Kidney glomerular epithelial cell (primary cell): ENCODE measurements around the gene PUSL1.

Source experiments
- DNase-seq: peaks from one replicate; lab custom pipeline; 2025; lab: John Stamatoyannopoulos, UW

The PUSL1 gene

DNA sequence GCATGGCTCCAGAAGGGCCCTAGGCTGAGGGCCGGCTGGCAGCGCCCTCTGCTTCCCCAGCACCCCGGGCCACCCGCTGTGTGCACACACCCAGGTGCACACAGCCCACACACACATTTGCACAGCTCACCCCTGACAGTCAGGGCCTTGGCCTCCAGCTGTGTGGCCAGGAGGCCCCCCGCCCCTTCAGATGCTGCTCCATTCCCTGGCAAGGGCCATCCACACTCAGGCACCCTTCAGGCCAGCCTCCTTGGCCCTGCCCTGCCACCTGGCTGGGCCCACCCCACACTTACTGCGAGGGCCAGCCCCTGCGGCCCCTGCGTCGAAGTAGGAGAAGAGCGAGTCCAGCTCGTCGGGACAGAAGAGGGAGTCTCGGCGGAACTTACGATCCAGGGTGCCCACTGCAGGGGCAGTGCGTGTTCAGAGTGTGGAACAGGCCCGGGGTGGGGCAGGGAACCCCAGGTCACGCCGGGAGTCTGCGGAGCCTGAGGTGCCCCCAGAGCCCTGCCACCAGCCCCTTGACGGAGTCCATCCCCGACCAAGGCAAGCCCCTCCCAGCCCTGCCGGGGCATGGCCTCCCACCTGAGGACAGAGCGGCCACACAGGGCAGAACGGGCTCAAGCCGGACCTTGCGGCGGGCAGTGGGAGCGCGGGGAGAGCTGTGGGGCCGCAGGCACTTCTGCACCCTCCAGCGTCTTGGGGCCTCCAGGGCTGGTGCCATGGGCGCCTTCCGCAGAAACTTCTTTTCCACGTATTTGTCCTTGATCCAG, 13.1 kb upstream of the PUSL1 start:
- DNase-seq, result no peak

DNA sequence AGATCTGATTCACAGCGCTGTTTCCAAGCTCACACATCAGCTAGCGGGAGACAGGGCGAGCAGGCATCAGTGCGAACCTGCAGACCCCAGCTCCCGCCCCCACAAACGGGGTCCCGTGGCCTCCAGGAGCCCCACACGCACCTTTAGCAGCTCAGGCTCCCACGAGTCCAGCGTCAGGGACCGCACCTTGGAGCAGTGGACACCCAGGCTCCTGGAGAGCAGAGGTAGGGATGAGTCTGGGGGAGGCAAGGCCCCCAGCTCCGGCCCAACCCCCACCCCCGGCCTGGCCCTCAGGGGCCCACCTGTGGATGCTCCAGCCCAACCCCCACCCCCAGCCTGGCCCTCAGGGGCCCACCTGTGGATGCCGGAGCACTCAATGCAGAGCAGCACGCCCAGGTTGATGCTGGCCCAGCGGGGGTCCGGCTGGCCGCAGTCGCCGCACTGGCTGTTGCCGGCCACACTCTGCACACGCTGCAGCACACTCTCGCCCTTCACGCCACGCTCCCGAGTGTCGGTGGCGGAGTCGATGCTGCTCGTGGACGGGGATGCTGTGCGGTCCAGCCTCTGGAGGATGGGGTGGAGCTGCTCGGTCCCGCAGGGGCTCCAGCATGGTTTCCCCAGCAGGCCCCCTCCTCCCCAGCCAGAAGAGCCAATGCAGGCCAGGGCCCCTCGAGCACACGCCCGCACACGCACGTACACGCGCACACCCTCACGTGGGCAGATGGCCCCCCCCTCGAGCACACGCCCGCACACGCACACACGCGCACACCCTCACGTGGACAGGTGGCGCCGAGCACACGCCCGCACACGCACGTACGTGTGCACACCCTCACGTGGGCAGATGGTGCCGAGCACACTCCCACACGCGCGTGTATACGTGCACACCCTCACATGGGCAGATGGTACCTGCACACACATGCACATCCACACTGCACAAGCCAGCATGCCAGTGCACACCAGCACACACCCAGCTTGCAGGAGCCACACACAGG, 12.0 kb upstream of the PUSL1 start:
- DNase-seq, result no peak

DNA sequence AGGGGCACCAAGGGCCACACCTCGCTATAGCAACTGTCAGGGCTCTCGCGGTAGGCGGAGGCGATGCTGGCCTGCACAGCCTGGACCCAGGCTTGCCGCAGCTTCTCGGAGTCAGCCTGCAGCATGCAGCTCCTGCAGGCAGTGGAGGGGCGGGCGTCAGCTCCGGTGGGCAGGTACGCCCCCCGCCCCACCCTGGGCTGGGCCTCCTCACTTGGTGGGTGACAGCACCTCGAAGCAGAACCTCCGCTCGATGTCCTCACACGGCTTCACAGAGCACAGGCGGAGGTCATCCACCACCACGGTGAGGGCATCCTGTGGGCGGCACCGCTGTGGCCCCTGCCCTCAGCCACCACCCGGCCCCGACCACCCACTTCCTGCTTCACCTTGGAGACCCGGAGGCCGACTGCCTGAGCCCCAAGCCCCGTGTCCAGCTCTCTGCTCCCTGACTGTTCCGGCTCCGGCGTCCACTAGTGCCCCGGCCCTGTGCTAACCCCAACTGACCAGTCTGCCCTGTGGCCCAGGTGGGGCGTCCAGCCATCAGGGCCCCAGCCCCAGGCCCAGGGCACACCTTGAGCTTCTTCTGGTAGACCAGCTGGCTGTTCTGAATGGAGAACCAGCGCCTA, 10.5 kb upstream of the PUSL1 start:
- no peak for DNase-seq

DNA sequence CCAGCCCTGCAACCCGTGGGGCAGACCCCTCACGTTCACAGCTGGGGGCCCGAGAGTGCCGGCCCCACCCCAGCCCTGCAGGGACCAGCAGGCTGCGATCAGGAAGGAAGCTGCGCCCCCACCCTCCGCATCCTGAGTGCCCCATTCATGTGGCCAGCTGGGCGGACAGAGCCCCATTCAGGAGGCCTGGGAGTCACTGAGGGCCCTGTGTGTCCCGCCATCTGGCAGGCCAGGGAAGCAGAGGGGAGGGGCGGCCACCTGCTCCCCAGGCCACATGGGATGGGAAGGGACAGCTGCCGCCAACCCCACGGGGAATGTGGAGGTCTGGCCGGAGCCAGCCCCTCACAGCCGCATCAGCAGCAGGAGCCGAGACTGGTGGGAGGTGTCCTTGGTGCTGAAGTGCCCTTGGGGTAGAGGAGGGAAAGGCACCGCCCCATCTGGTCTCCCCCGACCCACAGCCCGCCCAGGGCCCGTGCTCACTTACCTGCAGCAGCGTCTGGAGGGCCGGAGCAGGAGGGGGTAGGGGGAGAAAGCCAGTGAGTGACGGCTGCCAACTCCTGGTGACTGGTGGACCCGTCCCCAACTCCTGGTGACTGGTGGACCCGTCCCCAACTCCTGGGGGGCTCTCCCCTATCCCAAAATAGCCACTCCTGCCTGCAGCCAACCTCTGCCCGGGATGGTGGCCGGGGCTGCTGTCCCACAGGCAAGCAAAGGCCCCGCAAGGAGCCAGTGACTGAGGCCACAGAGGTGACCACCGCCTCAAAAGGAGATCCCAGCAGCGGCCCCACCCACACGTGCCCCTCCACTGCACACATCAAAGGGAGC, 9.3 kb upstream of the PUSL1 start:
- no peak for DNase-seq

DNA sequence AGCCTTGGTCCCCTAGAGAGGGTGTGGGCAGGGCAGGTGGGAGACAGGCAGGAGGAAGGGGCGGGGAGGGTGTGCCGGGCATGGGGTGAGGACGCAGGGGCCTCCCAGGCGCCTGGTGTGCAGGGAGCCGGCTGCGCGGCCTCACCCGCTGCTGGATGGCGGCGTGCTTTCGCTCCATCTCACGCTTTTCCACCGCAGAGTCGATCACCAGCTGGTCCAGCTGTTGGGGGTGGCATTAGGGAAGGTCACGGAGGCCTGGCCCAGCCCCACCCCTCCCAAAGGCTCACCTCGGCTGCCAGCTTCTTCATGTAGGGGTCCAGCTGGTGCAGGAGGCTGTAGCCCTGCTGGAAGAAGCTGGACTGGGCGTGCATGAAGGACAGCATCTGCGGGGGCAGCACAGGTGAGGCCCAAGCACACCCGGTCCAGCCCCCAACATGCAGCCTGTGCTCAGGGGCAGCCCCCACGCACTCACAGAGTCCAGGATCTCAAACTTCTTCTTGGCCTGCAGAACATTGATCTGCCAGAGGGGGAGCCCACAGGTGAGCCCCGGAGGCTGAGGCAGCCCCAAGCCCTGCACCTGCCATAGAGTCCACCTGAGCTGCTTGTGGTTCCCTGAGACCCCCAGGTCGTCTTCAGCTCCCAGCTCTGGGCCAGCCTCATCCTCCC, 8.6 kb upstream of the PUSL1 start:
- no peak for DNase-seq

DNA sequence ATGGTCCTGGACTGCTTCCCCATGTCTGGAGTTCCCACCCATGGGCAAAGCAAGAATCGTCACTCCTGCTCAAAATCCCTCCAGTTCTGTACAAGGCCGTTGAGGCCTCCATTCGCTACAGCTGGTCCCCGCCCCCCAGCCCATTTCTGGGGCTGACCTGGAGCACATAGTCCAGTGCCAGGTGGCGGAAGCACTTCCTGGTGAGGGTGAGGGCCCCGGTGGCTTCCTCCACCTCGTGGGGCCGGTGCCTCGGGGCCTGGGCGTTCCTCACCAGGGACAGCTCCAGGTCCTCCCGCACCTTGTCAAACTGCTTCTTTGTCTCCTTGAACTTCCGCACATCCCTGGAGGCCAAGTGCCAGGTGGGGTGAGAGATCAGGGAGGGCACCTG, 8.1 kb upstream of the PUSL1 start:
- DNase-seq, result no peak

DNA sequence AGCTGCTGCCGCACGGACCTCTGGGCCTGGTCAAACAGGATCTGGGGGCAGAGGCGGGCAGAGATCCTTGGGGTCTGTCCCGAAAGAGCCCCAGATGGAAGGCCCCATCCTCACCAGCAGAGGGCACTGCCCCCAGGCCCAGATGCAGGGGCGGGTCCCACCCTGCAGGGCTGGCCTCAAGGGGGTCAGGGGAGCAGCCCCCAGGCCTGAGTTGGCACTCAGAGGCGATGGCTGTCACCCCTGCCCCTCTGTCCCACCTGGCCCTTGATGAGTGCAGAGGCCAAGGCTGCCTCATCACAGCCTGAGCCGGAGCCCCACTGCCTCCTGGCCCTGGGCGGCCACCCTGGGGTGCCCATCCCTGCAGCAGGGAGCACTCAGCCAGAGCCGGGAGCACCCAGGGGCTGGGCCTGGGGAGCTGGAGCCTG, 6.4 kb upstream of the PUSL1 start:
- DNase-seq, result no peak

DNA sequence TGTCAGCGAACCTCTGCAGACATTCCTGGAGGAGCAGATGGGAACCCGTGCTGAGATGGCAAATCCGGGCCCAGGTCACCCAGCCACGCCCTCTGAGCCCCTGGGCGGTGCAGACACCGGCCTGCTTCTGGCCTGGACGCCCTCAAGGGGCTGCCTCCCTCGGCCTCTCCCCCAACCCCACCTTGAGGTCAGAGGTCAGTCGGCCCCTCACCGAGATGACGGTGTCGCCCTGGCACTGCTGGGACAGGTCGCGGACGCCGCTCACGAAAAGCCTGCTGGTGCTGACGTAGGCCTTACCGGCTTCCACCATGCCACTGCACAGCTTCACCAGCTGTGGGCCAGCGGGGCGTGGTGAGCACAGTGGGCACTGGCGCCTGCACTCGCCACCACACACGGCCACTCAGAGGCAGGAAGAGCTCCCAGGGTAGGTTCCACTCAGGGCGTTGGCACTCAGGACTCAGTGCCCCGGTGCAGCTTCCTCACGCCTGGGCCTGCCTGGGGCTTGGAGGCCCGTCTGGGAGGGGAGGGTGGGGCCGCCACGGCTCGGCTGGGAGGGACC, 5.4 kb upstream of the PUSL1 start:
- DNase-seq, result no peak

DNA sequence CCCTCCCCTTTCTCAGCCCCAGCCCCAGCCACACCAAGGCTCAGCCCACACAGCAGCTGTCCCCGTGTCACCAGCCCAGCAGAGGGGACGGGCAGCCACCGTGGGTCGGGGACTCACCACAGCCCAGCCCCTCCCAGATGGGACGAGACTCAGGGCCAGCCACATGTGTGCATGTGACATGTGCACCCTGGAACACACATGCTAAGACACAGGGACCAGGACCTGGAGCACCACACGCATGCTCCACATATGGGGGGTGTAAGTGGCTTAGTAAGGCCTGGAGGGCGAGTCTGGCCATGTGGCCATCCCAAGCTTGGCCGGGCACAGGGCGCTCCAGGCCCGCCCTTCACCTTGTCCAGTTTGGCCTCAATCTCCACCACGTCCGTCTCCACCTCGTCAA, 4.7 kb upstream of the PUSL1 start:
- DNase-seq, result no peak

DNA sequence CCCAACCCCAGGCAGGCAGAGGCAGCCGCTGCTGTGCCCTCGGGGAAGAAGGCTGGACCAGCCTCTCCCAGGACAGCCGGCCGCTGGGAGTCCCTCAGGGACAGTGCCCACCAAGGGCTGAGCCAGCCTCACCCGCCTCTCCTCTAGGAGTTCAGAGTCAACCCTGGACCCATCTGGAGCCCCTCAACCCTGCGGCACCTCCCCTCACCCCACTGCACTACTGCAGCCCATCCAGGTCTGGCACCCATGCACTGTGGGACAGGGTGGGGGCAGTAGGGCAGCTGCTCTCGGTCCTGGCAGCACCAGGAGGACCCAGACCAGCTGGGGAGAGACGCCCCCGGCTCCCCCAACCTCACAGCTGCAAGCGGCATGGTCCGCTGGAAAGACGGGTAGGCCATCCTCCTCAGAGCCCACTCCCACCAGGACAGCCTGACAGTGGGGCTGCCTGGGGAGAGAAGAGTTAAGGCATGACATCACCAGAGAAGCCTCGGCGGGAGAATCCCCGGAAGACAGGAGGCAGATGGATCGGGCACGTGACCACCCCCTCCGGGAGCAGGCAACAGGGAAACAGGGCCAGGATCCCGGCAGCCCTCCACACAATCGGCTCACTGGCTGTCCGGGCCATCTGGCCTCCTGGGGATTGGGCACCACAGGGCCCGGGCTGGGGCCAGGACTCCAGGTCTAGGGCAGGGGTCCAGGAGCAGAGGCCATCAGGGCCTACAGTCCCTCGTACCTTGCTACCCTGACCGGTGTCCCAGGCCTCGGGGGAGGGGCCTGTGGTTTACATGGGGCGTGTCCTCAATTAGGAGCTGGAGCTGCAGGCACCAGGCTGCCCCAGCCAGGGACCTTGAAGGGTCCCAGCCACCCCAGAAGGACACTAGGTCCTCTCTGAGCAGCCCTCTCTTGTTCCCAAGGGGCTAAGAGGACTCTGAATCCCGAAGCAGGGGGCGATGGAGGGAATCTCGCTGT, 3.8 kb upstream of the PUSL1 start:
- peak; percentile 78 for DNase-seq

DNA sequence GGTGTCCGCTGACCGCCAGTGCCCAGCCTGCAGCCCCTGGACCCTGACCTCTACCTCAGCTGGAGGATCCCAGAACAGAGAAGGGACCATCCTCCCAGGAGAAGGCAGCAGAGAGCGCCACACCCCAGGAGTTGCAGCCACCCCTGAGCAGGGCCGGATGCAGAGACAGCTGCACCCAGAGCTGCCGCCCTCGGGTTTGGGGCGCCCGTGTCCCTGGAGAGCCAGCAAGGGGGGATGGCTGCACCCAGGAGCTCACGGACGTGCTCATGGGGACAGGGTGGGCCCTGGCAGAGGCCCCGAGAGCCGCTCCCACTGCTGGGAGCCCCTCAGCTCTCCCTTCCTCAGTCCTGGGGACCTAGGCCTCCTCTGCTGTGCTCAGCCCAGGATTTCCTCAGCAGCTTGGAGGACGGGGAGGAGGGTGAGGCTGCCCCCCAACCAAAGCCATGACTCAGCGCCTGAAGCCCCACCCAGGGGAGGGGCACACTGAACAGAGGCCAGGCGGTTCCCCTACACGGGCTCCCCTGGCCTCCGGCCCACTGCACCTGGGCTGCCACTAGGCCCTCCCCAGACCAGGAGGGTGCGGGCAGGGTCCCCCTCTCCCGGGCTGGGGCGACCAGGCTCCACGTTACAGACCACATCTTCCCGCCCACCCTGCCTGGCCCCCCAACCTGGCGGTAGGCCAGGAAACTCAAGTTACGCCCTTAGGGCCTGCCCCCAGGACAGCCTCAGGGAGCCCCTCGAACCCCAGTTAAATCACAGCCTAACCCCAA, 2.9 kb upstream of the PUSL1 start:
- DNase-seq, result peak; percentile 15

DNA sequence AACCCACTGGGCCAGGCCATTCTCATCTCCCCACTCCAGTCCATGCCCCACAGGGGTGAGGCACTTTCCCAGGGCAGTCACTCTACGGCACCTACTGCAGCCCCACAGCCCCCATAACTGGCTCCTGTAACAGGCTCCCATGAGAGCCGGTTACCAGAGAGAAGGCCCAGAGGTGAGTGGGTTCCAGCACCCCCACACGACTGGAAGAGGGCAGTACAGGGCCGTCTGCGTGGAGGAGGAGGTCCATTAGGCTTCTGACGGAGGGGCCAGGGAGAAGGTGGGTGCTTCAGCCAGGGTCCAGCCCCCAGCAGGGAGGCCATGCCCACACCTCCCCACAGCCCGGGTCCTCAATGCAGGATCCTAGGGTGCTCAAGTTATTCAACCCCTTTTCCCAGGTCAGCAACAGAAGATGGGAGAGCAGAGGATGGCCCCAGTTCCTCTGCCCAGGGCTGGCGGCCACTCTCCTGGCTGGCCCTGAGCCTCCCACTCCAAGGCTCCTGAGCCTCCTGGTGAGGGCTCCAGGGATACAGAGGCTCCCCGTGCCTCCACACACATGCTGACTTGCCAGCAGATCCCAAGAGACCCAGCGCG, 2.2 kb upstream of the PUSL1 start:
- DNase-seq, result no peak

DNA sequence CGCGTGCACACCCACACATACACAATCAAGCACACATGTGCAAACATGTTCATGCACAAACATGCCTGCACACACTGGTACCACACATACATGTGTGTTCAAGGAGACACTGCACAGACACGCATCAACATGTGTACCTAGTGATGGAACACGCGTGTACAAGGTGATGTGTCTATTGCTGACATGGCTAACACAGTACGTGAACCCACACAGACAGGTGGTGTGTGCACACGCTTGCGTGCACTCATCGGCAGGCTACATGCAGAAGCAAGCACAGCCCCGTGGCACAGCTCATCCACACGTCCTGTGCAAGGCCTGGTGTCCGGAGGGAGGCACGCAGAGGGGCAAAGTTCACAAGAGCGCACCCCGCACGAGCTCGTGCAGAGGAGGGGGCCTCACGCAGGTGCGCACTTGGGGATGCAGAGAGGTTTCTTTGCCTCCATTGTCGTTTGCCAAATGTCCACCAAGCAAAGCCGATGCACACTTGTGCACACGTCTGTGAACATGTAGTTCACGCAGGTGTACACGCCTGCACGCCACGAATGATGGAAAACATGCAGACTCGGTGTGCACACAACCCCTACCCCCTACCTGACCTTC, 1.6 kb upstream of the PUSL1 start:
- no peak for DNase-seq

DNA sequence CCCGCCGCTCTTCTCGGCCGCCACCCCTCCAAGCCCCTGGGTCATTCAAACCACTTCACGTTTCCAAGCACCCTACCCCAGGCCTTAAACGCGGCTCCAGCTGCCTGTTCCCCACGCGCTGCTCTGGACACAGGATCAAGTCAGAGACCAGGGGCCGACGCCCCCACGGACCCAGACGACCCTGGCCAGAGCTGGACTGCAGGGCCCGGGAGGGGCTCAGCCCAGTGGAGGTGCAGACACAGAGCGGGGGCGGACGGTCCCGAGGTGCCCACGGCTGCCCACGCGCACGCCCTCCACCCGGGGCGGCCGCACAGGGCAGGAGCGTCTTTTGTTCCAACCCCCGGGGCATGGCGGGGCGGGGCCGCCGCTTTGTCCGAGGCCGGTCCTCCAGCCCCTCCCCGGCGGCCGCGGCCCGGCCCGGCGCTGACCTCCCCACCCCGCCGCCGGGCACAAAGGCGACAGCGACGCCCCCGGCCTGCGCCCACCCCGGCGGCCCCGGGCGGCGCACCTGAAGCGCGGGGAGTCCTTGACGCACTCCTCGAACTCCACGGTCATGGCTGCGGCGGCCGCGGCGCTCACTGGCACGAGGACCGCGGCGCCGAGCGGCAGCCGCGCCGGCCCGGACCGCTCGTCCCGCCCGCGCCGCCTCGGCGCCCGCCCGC, 1.0 kb upstream of the PUSL1 start:
- DNase-seq, result no peak

DNA sequence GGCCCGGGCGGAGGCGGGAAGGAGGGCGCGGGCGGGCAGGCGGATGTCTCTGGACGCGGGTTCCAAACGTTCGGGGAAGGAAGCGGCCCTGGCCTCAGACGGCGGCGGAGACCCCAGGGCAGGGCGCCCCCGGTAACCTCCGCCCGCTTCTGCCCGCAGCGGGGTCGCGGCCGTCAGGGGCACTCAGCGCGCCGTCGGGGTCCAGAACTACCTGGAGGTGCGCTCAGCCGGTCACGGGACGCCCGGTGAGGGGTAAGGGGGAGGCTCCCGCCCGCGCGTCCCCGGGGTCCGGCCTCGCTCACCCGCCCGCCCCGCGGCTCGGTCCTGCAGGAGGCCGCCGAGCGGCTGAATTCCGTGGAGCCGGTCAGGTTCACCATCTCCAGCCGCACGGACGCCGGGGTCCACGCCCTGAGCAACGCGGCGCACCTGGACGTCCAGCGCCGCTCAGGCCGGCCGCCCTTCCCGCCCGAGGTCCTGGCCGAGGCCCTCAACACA, 406 bp downstream of the PUSL1 start:
- DNase-seq, result no peak

DNA sequence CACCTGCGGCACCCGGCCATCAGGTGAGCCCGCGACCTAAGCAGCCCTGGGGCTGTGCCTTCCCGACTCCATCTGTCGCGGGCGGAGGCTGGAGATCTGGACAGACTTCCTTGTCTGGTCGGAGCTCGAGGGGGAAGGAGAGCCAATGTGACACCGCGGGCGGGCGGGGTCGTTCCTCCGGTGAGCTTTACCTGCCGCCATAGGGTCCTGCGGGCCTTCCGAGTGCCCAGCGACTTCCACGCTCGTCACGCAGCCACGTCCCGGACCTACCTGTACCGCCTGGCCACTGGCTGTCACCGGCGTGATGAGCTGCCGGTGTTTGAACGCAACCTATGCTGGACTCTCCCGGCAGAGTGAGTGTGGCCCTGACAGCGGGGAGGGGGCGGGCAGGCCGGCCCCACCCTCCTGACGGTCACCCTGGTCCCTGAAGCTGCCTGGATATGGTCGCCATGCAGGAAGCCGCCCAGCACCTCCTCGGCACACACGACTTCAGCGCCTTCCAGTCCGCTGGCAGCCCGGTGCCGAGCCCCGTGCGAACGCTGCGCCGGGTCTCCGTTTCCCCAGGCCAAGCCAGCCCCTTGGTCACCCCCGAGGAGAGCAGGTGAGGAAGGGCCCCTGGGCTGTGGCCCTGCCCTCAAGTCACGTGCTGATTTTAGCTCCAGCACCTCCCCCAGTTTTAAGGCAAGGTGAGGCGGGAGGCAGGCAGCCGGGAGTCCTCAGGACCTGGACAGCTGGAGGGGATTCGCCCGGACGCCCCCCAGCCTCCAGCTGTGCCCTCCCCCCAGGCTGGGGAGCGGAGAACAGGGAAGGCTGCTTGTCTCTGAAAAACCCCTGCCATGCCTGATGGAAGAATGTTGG, 1.1 kb downstream of the PUSL1 start:
- DNase-seq, result no peak

DNA sequence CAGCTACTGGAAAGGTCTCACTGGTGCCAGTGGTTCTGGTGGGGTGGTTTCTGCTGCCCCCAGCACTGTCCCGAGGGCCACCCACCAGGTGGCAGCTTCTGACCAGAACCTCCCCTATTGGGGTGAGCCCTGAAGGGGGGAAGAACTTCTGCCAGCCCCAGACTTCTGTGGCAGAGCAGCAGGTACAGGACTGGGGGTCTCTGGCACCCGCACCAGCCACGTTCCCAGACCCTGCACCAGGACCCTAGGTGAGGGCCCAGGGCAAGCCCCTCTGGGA, 1.6 kb downstream of the PUSL1 start:
- no peak for DNase-seq
